IMR-90 (cell line): ENCODE measurements around the gene USP36. TPM values are rescaled to one million over a fixed set of nuclear protein-coding genes. Genes with fewer than 3 reads are reported as not detected.

ENCODE experiments used
- ATAC-seq: fragments of 200-7000 bp; cut with Tn5 transposase; 2 replicates; pipeline ENCODE4 v1.9.1; 2020; ENCODE audit warnings: low read depth, mild to moderate bottlenecking, moderate library complexity
- BruUV-seq: library from RNA; stranded (reverse); fragments of 400-500 nt; replicated peaks from 2 replicates; lab custom pipeline; 2021; lab: Mats Ljungman, UMichigan
- CTCF ChIA-PET: fragments of 300-600 bp; formaldehyde crosslinking; extraction: SDS; loops from one replicate; lab custom pipeline; 2021; ENCODE audit warnings: antibody characterized with exemption; lab: Yijun Ruan, JAX
- POLR2A ChIA-PET: fragments of 300-600 bp; sonication (Branson Sonifier 250); formaldehyde crosslinking; loops from one replicate; lab custom pipeline; 2022; ENCODE audit warnings: antibody characterized with exemption; ENCODE audit not compliant: unreplicated experiment; lab: Charles Lee
- DNase-seq: peaks from one replicate; pipeline ENCODE4 v3.0.0; 2013
- H2AFZ ChIP-seq: replicated peaks from 2 replicates; pipeline ENCODE3; 2013; ENCODE audit warnings: low read length, mild to moderate bottlenecking; ENCODE audit not compliant: poor library complexity
- H2AK5ac ChIP-seq: 2 replicates; pipeline ENCODE4 v1.6.1; 2013; ENCODE audit warnings: low read depth, low read length, inconsistent platforms
- H2AK9ac ChIP-seq: replicated peaks from 2 replicates; pipeline ENCODE3; 2013; ENCODE audit warnings: mild to moderate bottlenecking, low read depth, low read length, moderate library complexity; ENCODE audit not compliant: poor library complexity
- H2BK120ac ChIP-seq: 2 replicates; pipeline ENCODE4 v1.6.1; 2013; ENCODE audit warnings: low read depth, low read length, inconsistent platforms
- H2BK15ac ChIP-seq: 3 replicates; pipeline ENCODE4 v1.6.1; 2013; ENCODE audit warnings: low read depth, low read length, inconsistent platforms
- H2BK20ac ChIP-seq: 2 replicates; pipeline ENCODE4 v1.6.1; 2013; ENCODE audit warnings: low read depth, mild to moderate bottlenecking, inconsistent platforms, low read length, moderate library complexity
- H2BK5ac ChIP-seq: 2 replicates; pipeline ENCODE4 v1.6.1; 2013; ENCODE audit warnings: mild to moderate bottlenecking, low read depth, low read length, inconsistent platforms; ENCODE audit not compliant: poor library complexity, severe bottlenecking
- H3K14ac ChIP-seq: replicated peaks from 2 replicates; pipeline ENCODE4 v1.6.1; 2013; ENCODE audit warnings: low read depth, low read length, inconsistent platforms
- H3K18ac ChIP-seq: 2 replicates; pipeline ENCODE4 v1.6.1; 2013; ENCODE audit warnings: low read depth, low read length, control low read depth
- H3K23ac ChIP-seq: 2 replicates; pipeline ENCODE4 v1.6.1; 2013; ENCODE audit warnings: low read depth, low read length, inconsistent platforms
- H3K27ac ChIP-seq: 2 replicates; pipeline ENCODE4 v1.5.1; 2013; ENCODE audit warnings: mild to moderate bottlenecking, control low read depth, low read length; ENCODE audit not compliant: insufficient read depth
- H3K27me3 ChIP-seq: 2 replicates; pipeline ENCODE4 v1.6.1; 2013; ENCODE audit warnings: low read length; ENCODE audit not compliant: control insufficient read depth, insufficient read depth
- H3K36me3 ChIP-seq: 2 replicates; pipeline ENCODE4 v1.6.1; 2013; ENCODE audit warnings: low read length, mixed read lengths; ENCODE audit not compliant: control insufficient read depth, insufficient read depth
- H3K4ac ChIP-seq: 2 replicates; pipeline ENCODE4 v1.6.1; 2013; ENCODE audit warnings: low read depth, low read length, inconsistent platforms
- H3K4me1 ChIP-seq: 2 replicates; pipeline ENCODE4 v1.6.1; 2013; ENCODE audit warnings: low read length, mixed read lengths; ENCODE audit not compliant: control insufficient read depth, insufficient read depth
- H3K4me2 ChIP-seq: 2 replicates; pipeline ENCODE4 v1.6.1; 2013; ENCODE audit warnings: low read depth, mild to moderate bottlenecking, control low read depth, low read length, moderate library complexity
- H3K4me3 ChIP-seq: 2 replicates; pipeline ENCODE4 v1.5.1; 2013; ENCODE audit warnings: low read depth, mild to moderate bottlenecking, control low read depth, low read length, moderate library complexity; ENCODE audit not compliant: insufficient read depth
- H3K56ac ChIP-seq: 2 replicates; pipeline ENCODE4 v1.6.1; 2013; ENCODE audit warnings: low read length, inconsistent platforms; ENCODE audit not compliant: insufficient read depth; ENCODE audit errors: extremely low read depth
- H3K79me1 ChIP-seq, 2 experiments: 2 replicates each; pipeline ENCODE4 v1.6.1; 2013; ENCODE audit warnings: low read length in 2 of 2, inconsistent platforms in 1 of 2, low read depth in 1 of 2
- H3K9ac ChIP-seq: 2 replicates; pipeline ENCODE4 v1.6.1; 2013; ENCODE audit warnings: low read depth, low read length, control low read depth
- H3K9me1 ChIP-seq: 2 replicates; pipeline ENCODE4 v1.6.1; 2013; ENCODE audit warnings: low read length, inconsistent platforms; ENCODE audit not compliant: insufficient read depth
- H3K9me3 ChIP-seq: 2 replicates; pipeline ENCODE4 v1.6.1; 2013; ENCODE audit warnings: low read length; ENCODE audit not compliant: control insufficient read depth, insufficient read depth
- H4K20me1 ChIP-seq: 2 replicates; pipeline ENCODE4 v1.6.1; 2013; ENCODE audit warnings: low read length, inconsistent platforms; ENCODE audit not compliant: insufficient read depth
- H4K5ac ChIP-seq: 2 replicates; pipeline ENCODE4 v1.6.1; 2013; ENCODE audit warnings: mild to moderate bottlenecking, low read depth, low read length, control low read depth
- H4K8ac ChIP-seq, 2 experiments: 2 replicates each; pipeline ENCODE4 v1.6.1; 2013; ENCODE audit warnings: low read depth in 2 of 2, low read length in 2 of 2, control low read depth in 1 of 2, inconsistent platforms in 1 of 2
- H4K91ac ChIP-seq: 2 replicates; pipeline ENCODE4 v1.6.1; 2013; ENCODE audit warnings: low read depth, low read length, inconsistent platforms; ENCODE audit not compliant: insufficient read depth
- CTCF ChIP-seq: conservative IDR thresholded peaks from 2 replicates; pipeline ENCODE4 v1.5.1; 2012; ENCODE audit warnings: mild to moderate bottlenecking, low read depth, low read length, improper control_type of control experiment
- FOS ChIP-seq: fragments of 150-350 bp; IDR thresholded peaks from 2 replicates; pipeline ENCODE4 v1.6.1; 2016; ENCODE audit warnings: low read depth, low read length
- MAFK ChIP-seq: IDR thresholded peaks from 2 replicates; pipeline ENCODE4 v1.6.1; 2012; ENCODE audit warnings: low read depth, low read length, improper control_type of control experiment
- MXI1 ChIP-seq: IDR thresholded peaks from 2 replicates; pipeline ENCODE4 v1.6.1; 2012; ENCODE audit warnings: low read depth, mild to moderate bottlenecking, low read length, moderate library complexity, borderline replicate concordance
- NFE2L2 ChIP-seq: fragments of 150-350 bp; IDR thresholded peaks from 2 replicates; pipeline ENCODE4 v1.6.1; 2016; ENCODE audit warnings: low read depth, mild to moderate bottlenecking, low read length
- RAD21 ChIP-seq: IDR thresholded peaks from 2 replicates; pipeline ENCODE4 v1.6.1; 2012; ENCODE audit warnings: low read length, improper control_type of control experiment
- RCOR1 ChIP-seq: IDR thresholded peaks from 2 replicates; pipeline ENCODE4 v1.6.1; 2012; ENCODE audit warnings: mild to moderate bottlenecking, low read length, improper control_type of control experiment; ENCODE audit not compliant: insufficient replicate concordance
- RFX5 ChIP-seq: IDR thresholded peaks from 2 replicates; pipeline ENCODE4 v1.8.0; 2012; ENCODE audit warnings: low read depth, mild to moderate bottlenecking, low read length, moderate library complexity
- WGBS, 2 experiments: methylation state at CpG; one replicate each; pipeline versions ENCODE4 v1.1.5 to v1.1.7; 2013; ENCODE audit warnings: missing lambda C conversion rate in 2 of 2; ENCODE audit not compliant: insufficient read length in 1 of 2; ENCODE audit errors: extremely low coverage in 2 of 2; 5-methylcytosine and 5-hydroxymethylcytosine counted together
- dilution Hi-C: fragments of 300-500 bp; cut with HindIII; formaldehyde crosslinking; loops from one replicate; pipeline ENCODE4 v1.14.3; 2018; ENCODE audit warnings: low sequenced_read_pairs; ENCODE audit not compliant: unreplicated experiment
- in situ Hi-C: fragments of 300-500 bp; cut with MboI; formaldehyde crosslinking; loops from 3 replicates; pipeline ENCODE4 v1.14.3; 2019; ENCODE audit warnings: low sequenced_read_pairs, inconsistent platforms, mixed read lengths
- intact Hi-C: fragments of 100-400 bp; cut with micrococcal nuclease; formaldehyde crosslinking; loops from 2 replicates; pipeline ENCODE4 v1.10.0; 2022
- polyA plus RNA-seq, 3 experiments: library from polyadenylated mRNA; depleted of rRNA; stranded (reverse); fragments of >200 nt; gene quantifications; 2 replicates each; pipeline ENCODE4 v1.2.3, GENCODE V29; 2012; ENCODE audit warnings: low replicate concordance in 1 of 3
- total RNA-seq: library from RNA; depleted of rRNA; stranded (reverse); fragments of >200 nt; gene quantifications from 2 replicates; pipeline ENCODE4 v1.2.3, GENCODE V29; 2012

USP36 gene
- total and polyA plus RNA-seq, 2 of the 4 experiments (the other 2 are of a cell fraction) = 30.6 to 38.3 TPM

GRCh38 chr17:78873519-78874340 is 33.1 kb upstream of the USP36 start:
- Histone ChIP-seq H2BK5ac (no peak overlapping the region), H4K5ac (no peak overlapping the region), H2AK5ac (no peak overlapping the region), H2AK9ac (peak overlapping the region; percentile 1), H3K9me3 (no peaks in the 10 kb centered on the region), H3K27me3 (no peaks in the 10 kb centered on the region), H2BK20ac (no peak overlapping the region), H2BK15ac (no peak overlapping the region), H3K4ac (no peak overlapping the region; the same call in 1 of the 2 replicates), H3K23ac (no peak overlapping the region), H2AFZ (no peak overlapping the region), H2BK120ac (no peak overlapping the region), H3K27ac (no peak overlapping the region), H4K91ac (no peak overlapping the region), H4K20me1 (peaks cover 35% of the 10 kb centered on the region), H3K9ac (no peak overlapping the region), H3K56ac (no peak overlapping the region), H3K4me1 (peaks cover 30% of the 10 kb centered on the region), H3K36me3 (peaks cover 42% of the 10 kb centered on the region), H3K79me1 (peaks cover 32 to 84% of the 10 kb centered on the region in 2 experiments), H3K4me2 (no peak overlapping the region), H4K8ac (no peak overlapping the region), H3K18ac (no peak overlapping the region), H3K9me1 (peaks cover 43% of the 10 kb centered on the region), H3K4me3 (no peak overlapping the region), H3K14ac (0 out of 2 replicates have a peak overlapping the region, but pooled peaks have one; percentile 0)
- WGBS, 2 experiments = no CpG with 5 or more reads among the region's 21 CpGs
- ATAC-seq (peak; percentile 8; the same call in 1 of the 2 replicates), DNase-seq (peak; percentile 79)
- in situ Hi-C loops (loop anchor here (25.0 kb wide), 1 partner anchor 514 kb away; no protein-coding TSS in a partner anchor), intact Hi-C loops (no loop called here), dilution Hi-C loops (no loop called here)
- CTCF ChIA-PET = interaction anchor here (0.6 to 1.2 kb wide), 3 partner anchors 8 to 655 kb away, joined by 3 read pairs; no protein-coding TSS in a partner anchor
- TF ChIP-seq MXI1 (no peak), MAFK (no peak), RAD21 (no peak), RFX5 (no peak), CTCF (no peak), FOS (no peak), RCOR1 (no peak), NFE2L2 (no peak)
- POLR2A ChIA-PET = no interaction called here
- no TSS peak for BruUV-seq
